HepG2 (cell line): ENCODE data around the gene IL6ST. TPM values are rescaled to one million over a fixed set of nuclear protein-coding genes. Genes with fewer than 3 reads are reported as not detected.
A peak's percentile ranks its signal among the peaks of the same experiment; 100 is the strongest.

Experiments used
- ATAC-seq: fragments of 200-7000 bp; cut with Tn5 transposase; 3 replicates; pipeline ENCODE4 v1.9.1; 2020; ENCODE audit warnings: mild to moderate bottlenecking, moderate library complexity
- BruUV-seq: library from RNA; stranded (reverse); fragments of 400-500 nt; replicated peaks from 2 replicates; lab custom pipeline; 2021; lab: Mats Ljungman, UMichigan
- CTCF ChIA-PET: fragments of 300-600 bp; formaldehyde crosslinking; extraction: SDS; loops from one replicate; lab custom pipeline; 2021; ENCODE audit warnings: low total read pairs, inconsistent platforms, low intra/inter-chr PET ratio; lab: Yijun Ruan, JAX
- POLR2A ChIA-PET: fragments of 350-600 bp; sonication (Branson Sonifier 250); formaldehyde crosslinking; loops from one replicate; lab custom pipeline; 2020; ENCODE audit warnings: antibody characterized with exemption, inconsistent platforms; lab: Yijun Ruan, JAX
- DNase-seq: peaks from one replicate; pipeline ENCODE4 v3.0.0-alpha.2; 2015; ENCODE audit warnings: low spot score
- FAIRE-seq: peaks from 3 replicates; lab custom pipeline; 2011; peaks lifted over from hg19 to GRCh38; lab: Jason Lieb, UNC
- H2AFZ ChIP-seq: one replicate; pipeline ENCODE4 v1.6.1; 2011; ENCODE audit warnings: low read length, inconsistent platforms
- H3K27ac ChIP-seq: fragments of 300-600 bp; 3 replicates; pipeline ENCODE4 v1.8.0; 2011; ENCODE audit warnings: mixed run types, mild to moderate bottlenecking, mixed read lengths, low read length, inconsistent platforms; ENCODE audit not compliant: insufficient read depth; ENCODE audit errors: extremely low read length
- H3K27me3 ChIP-seq, 2 experiments: fragments of 200-600 bp in 1 of 2; 2 replicates in 1 of 2; 3 replicates in 1 of 2; pipeline versions ENCODE4 v1.6.0 to v1.8.0; 2011; ENCODE audit warnings: low read length in 2 of 2, mild to moderate bottlenecking in 2 of 2, moderate library complexity in 2 of 2, inconsistent platforms in 1 of 2; ENCODE audit not compliant: insufficient read depth in 2 of 2, control insufficient read depth in 1 of 2
- H3K36me3 ChIP-seq, 2 experiments: fragments of 200-600 bp in 1 of 2; replicated peaks in 1 of 2; 2 replicates in 1 of 2; 3 replicates in 1 of 2; pipeline versions ENCODE4 v1.5.1 to v1.8.0; 2011; ENCODE audit warnings: low read length in 2 of 2, inconsistent platforms in 1 of 2; ENCODE audit not compliant: insufficient read depth in 2 of 2, control insufficient read depth in 1 of 2
- H3K4me1 ChIP-seq: 2 replicates; pipeline ENCODE4 v1.5.1; 2012; ENCODE audit warnings: low read length, inconsistent platforms; ENCODE audit not compliant: insufficient read depth
- H3K4me2 ChIP-seq: 2 replicates; pipeline ENCODE4 v1.6.0; 2011; ENCODE audit warnings: low read depth, low read length, inconsistent platforms
- H3K4me3 ChIP-seq, 3 experiments: fragments of 200-600 bp in 1 of 3; sonication (generic), shearing (Covaris generic) in 1 of 3; replicated peaks in 1 of 3; 2 replicates each; pipeline ENCODE4 v1.5.1; 2011 to 2016; ENCODE audit warnings: low read length in 3 of 3, inconsistent platforms in 2 of 3, low read depth in 2 of 3, mild to moderate bottlenecking in 2 of 3, control low read depth in 1 of 3, mixed read lengths in 1 of 3; ENCODE audit not compliant: insufficient read depth in 1 of 3
- H3K79me2 ChIP-seq: one replicate; pipeline ENCODE4 v1.6.1; 2011; ENCODE audit warnings: low read length, inconsistent platforms; ENCODE audit not compliant: insufficient read depth
- H3K9ac ChIP-seq: 2 replicates; pipeline ENCODE4 v1.6.0; 2011; ENCODE audit warnings: mild to moderate bottlenecking, low read depth, low read length, inconsistent platforms; ENCODE audit not compliant: insufficient read depth
- H3K9me3 ChIP-seq: 2 replicates; pipeline ENCODE4 v1.5.1; 2012; ENCODE audit warnings: mild to moderate bottlenecking, low read length
- H4K20me1 ChIP-seq: 2 replicates; pipeline ENCODE4 v1.6.0; 2011; ENCODE audit warnings: inconsistent platforms, mild to moderate bottlenecking, low read length, moderate library complexity; ENCODE audit not compliant: insufficient read depth
- AKNA ChIP-seq: sonication (generic); formaldehyde crosslinking; IDR thresholded peaks from 2 replicates; pipeline ENCODE4 v1.4.0; 2020; ENCODE audit warnings: missing genetic modification reagents, borderline replicate concordance
- CC2D1A ChIP-seq: sonication (generic); formaldehyde crosslinking; IDR thresholded peaks from 2 replicates; pipeline ENCODE4 v1.8.1; 2023; ENCODE audit warnings: mild to moderate bottlenecking, missing genetic modification reagents
- HNF4A ChIP-seq: sonication (generic); formaldehyde crosslinking; IDR thresholded peaks from 2 replicates; pipeline ENCODE4 v1.4.0; 2020; ENCODE audit warnings: missing genetic modification reagents
- KDM5A ChIP-seq: fragments of 200-600 bp; sonication (generic); IDR thresholded peaks from 2 replicates; pipeline ENCODE4 v1.7.0; 2018; ENCODE audit warnings: antibody characterized with exemption, mild to moderate bottlenecking, low read length, borderline replicate concordance
- MBD4 ChIP-seq: IDR thresholded peaks from 2 replicates; pipeline ENCODE4 v1.6.1; 2012; ENCODE audit warnings: low read length, inconsistent platforms, borderline replicate concordance
- MEIS2 ChIP-seq: sonication (generic); formaldehyde crosslinking; IDR thresholded peaks from 2 replicates; pipeline ENCODE4 v1.9.0; 2021; ENCODE audit warnings: mild to moderate bottlenecking, missing genetic modification reagents
- PBX2 ChIP-seq: IDR thresholded peaks from 2 replicates; pipeline ENCODE4 v1.6.1; 2016; ENCODE audit warnings: control low read depth
- PRPF4 ChIP-seq: fragments of 200-400 bp; formaldehyde crosslinking; IDR thresholded peaks from 2 replicates; pipeline ENCODE4 v1.6.1; 2016; ENCODE audit warnings: low read length, low read depth; ENCODE audit not compliant: poor library complexity, severe bottlenecking
- RARA ChIP-seq: IDR thresholded peaks from 2 replicates; pipeline ENCODE4 v1.6.1; 2016; ENCODE audit warnings: missing genetic modification reagents, missing compliant biosample characterization
- RFX1 ChIP-seq: fragments of 450-650 bp; IDR thresholded peaks from 2 replicates; pipeline ENCODE4 v1.6.1; 2017
- SOX5 ChIP-seq: IDR thresholded peaks from 2 replicates; pipeline ENCODE4 v1.6.1; 2016; ENCODE audit warnings: borderline replicate concordance
- ZNF337 ChIP-seq: sonication (generic); formaldehyde crosslinking; IDR thresholded peaks from 2 replicates; pipeline ENCODE4 v1.5.1; 2020; ENCODE audit warnings: missing genetic modification reagents, low read depth, mild to moderate bottlenecking, borderline replicate concordance
- ZNF558 ChIP-seq: sonication (generic); formaldehyde crosslinking; IDR thresholded peaks from 2 replicates; pipeline ENCODE4 v1.9.0; 2022; ENCODE audit warnings: mild to moderate bottlenecking, missing genetic modification reagents, borderline replicate concordance
- ZNF567 ChIP-seq: sonication (generic); formaldehyde crosslinking; IDR thresholded peaks from 2 replicates; pipeline ENCODE4 v1.8.1; 2023; ENCODE audit warnings: mild to moderate bottlenecking, missing genetic modification reagents, borderline replicate concordance
- ZNF605 ChIP-seq: sonication (generic); formaldehyde crosslinking; IDR thresholded peaks from 2 replicates; pipeline ENCODE4 v1.8.0; 2022; ENCODE audit warnings: mild to moderate bottlenecking, missing genetic modification reagents
- ZNF7 ChIP-seq: IDR thresholded peaks from 2 replicates; pipeline ENCODE4 v1.6.1; 2016; ENCODE audit warnings: missing biosample characterization, missing genetic modification reagents
- ZNF770 ChIP-seq: sonication (generic); formaldehyde crosslinking; IDR thresholded peaks from 2 replicates; pipeline ENCODE4 v1.5.0; 2020; ENCODE audit warnings: mild to moderate bottlenecking, missing genetic modification reagents
- WGBS: methylation state at CpG from one replicate; pipeline ENCODE4 v1.1.6; 2017; ENCODE audit warnings: low lambda C conversion rate; 5-methylcytosine and 5-hydroxymethylcytosine counted together
- in situ Hi-C: cut with HindIII; loops from 2 replicates; pipeline ENCODE4 v1.10.0; 2017; ENCODE audit warnings: low pct_unique_long_range_greater_than_20kb; ENCODE audit not compliant: extremely low pct_ligation_motif_present
- intact Hi-C: fragments of 100-400 bp; cut with micrococcal nuclease; formaldehyde crosslinking; loops from one replicate; pipeline ENCODE4 v1.10.0; 2022; ENCODE audit not compliant: unreplicated experiment
- polyA plus RNA-seq, 8 experiments: library from polyadenylated mRNA; depleted of rRNA in 3 of 8; stranded (reverse) in 7 of 8; unstranded in 1 of 8; fragments of >200 nt; fragmentation: Illumina TruSeq in 4 of 8; extraction: Trizol in 4 of 8; gene quantifications; 2 replicates each; pipeline versions ENCODE4 v1.2.1 to v1.2.3, GENCODE V29; 2011 to 2016; ENCODE audit warnings: low read depth in 4 of 8, missing spikeins in 1 of 8, mixed read lengths in 1 of 8; ENCODE audit not compliant: insufficient read depth in 1 of 8
- total RNA-seq, 5 experiments: library from RNA; depleted of rRNA; stranded (reverse); fragments of >200 nt; fragmentation: Illumina TruSeq; extraction: Trizol; gene quantifications; 2 replicates each; pipeline ENCODE4 v1.2.3, GENCODE V29; 2016; ENCODE audit warnings: low read depth in 1 of 5

IL6ST gene
- total and polyA plus RNA-seq, 2 of the 13 experiments (the other 11 are each of a cell fraction or from before 2014, with no cell fraction given), result 66.6 to 166 TPM

GRCh38 chr5:56029457-56029856, 34.7 kb upstream of the IL6ST start (continued):
- TF ChIP-seq AKNA (CRISPR knock-in tag) (no peak), RARA (no peak), HNF4A (CRISPR knock-in tag) (no peak), ZNF770 (CRISPR knock-in tag) (0 out of 2 replicates have a peak, but pooled peaks have one; percentile 2)

- no TSS peak for BruUV-seq
- TF ChIP-seq ZNF605 (CRISPR knock-in tag) (no peak), MEIS2 (CRISPR knock-in tag) (no peak), ZNF337 (CRISPR knock-in tag) (no peak), MBD4 (no peak), PRPF4 (no peak), ZNF558 (CRISPR knock-in tag) (no peak), SOX5 (CRISPR knock-in tag) (no peak), CC2D1A (CRISPR knock-in tag) (no peak), PBX2 (CRISPR knock-in tag) (no peak), RFX1 (no peak), KDM5A (no peak), ZNF567 (no peak), ZNF7 (no peak)
- Histone ChIP-seq H2AFZ (no peak overlapping the region), H3K4me1 (peaks cover 56% of the 10 kb centered on the region), H3K27me3 (no peaks in the 10 kb centered on the region), H3K79me2 (no peaks in the 10 kb centered on the region), H3K4me2 (no peak overlapping the region), H3K9ac (no peak overlapping the region), H3K9me3 (no peaks in the 10 kb centered on the region), H3K4me3 (no peak overlapping the region), H4K20me1 (no peaks in the 10 kb centered on the region), H3K27ac (no peak overlapping the region), H3K36me3 (no peaks in the 10 kb centered on the region)
- ATAC-seq (no peak), FAIRE-seq (no peak), DNase-seq (no peak)
- intact Hi-C loops, result loop anchor here (5.0 kb wide), 1 partner anchor 36 kb away; the partner anchor contains the start of gene IL6ST
- in situ Hi-C loops, result no loop called here
- ChIA-PET POLR2A (interaction anchor here (2.1 kb wide), 1 partner anchor 95 kb away, joined by 6 read pairs; no protein-coding TSS in a partner anchor), CTCF (no interaction called here)
- 90% methylated on average over 6 of the region's 6 CpGs for WGBS
Observed at GRCh38 chr5:56028708-56029107, 33.9 kb upstream of the IL6ST start.
